ENCODE data around the gene GSTO1. TPM values are rescaled to one million over a fixed set of nuclear protein-coding genes. Genes with fewer than 3 reads are reported as not detected.
"Not testable (repeated sequence)": the region's sequence is repeated elsewhere in the genome, so short reads cannot be mapped to it uniquely, and the experiment has no call there.

The GSTO1 gene
- polyA plus RNA-seq, 10 donors, result 36.5 to 57.7 (median 44.6) TPM

DNA sequence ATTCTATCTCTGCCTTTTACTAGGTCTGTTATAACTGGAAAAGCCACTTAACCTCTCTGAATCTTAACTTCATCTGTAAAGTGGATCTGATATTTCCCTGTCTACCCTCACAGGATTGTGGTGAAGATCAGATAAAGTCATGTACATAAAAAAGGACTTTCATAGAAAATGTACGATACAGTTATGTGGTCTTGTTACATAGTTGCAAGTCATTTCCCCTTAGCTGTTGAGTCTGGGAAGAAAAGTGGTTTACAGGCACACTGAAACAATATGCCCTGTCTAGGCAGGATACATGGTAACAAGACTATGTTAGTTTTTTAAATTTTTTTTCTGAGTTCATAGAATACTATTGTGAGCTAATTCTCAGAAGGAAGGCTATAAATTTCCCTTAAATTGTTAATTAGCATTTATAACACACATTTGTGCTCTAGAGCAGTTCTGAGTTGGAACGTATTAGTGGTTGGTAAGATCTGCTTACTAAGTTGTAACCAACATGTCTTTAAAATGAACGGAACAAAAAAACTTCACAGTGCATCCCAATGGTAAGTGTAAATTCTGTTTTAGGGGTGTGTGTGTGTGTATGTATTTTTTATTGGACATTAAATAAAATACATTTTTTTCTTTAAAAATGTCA lies 7.1 kb upstream of the GSTO1 start:
- DNase-seq, result no peak

DNA sequence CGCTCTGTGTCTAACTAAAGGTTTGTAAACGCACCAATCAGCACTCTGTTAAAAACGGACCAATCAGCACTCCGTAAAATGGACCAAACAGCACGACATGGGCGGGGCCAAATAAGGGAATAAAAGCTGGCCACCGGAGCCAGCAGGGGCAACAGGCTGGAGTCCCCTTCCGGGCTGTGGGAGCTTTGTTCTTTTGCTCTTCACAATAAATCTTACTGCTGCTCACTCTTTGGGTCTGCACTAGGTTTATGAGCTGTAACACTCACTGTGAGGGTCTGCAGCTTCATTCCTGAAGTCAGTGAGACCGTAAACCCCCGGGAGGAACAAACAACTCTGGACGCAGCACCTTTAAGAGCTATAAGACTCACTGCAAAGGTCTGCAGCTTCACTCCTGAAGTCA lies 5.8 kb upstream of the GSTO1 start:
- not testable (repeated sequence) for DNase-seq

DNA sequence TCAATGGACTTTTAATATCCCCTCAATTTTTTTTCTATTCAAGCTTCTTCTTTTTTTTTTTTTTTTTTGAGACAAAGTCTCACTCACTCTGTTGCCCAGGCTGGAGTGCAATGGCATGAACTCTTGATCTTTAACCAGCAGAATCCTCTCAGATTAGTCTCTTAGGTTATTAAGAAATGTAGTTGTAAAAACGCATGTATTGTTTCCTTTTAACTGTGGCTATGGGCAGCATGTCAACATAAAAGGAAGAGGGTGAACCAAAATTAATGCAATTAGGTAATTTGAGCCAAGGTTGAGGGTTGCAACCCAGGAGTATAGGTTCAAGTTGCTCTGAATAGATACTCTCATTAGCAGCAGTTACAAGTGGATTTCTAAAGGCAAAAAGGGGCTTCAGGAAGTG lies 4.3 kb upstream of the GSTO1 start:
- DNase-seq, result no peak

DNA sequence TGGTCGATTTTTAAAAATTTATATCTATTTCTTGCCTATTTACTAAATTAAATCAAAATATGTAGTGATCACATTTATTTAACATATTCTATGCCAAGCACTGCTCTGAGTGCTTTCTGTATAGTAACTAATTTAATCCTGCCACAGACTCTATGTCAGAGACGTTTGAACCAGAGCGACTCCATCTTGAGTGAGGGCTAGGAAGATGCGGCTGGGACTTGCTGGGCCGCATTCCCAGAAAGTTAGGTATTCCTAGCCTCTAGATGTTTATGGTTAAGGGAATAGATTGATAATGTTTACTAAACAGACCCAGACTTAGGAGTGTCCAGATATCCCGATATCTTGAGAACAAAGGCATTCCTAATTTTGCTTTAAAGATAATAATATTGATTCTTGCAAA lies 3.2 kb upstream of the GSTO1 start:
- DNase-seq, result no peak

DNA sequence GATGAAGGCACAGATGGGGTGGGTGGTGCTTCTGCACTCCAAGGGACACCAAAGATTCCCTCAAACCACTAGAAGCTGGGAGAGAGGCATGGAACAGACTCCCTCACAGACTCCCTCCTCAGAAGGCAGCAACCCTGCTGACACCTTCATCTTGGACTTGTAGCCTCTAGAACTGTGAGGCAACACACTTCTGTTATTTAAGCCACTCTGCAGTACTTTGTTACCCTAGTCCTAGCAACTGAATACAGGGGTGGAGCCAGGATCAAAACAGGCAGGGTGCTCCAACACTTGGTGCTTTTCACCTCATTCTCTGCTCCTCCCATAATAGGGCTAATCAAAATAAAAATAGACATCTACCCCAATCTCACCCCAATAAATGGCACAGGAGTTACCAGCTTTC lies 2.3 kb upstream of the GSTO1 start:
- DNase-seq, result no peak

DNA sequence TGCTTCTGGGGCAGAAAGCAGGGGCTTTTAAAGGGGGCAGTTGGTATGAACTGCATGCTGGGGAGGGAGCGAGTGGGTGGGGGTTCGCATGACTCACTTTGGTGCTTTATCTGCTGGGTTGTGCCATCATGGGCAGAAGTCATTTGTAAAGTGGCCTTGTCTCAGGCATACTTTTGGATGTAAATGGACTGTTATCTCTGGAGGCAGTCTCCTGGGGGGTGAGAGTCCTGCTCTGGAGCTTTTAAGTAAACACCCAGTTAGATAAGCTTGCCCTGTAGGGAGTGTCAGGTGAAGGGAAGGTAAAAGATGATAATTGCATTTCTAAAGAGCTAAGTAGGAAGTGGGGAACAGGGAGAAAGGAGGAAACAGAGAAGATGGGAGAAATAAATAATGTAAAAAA lies 1.6 kb upstream of the GSTO1 start:
- DNase-seq, result no peak

DNA sequence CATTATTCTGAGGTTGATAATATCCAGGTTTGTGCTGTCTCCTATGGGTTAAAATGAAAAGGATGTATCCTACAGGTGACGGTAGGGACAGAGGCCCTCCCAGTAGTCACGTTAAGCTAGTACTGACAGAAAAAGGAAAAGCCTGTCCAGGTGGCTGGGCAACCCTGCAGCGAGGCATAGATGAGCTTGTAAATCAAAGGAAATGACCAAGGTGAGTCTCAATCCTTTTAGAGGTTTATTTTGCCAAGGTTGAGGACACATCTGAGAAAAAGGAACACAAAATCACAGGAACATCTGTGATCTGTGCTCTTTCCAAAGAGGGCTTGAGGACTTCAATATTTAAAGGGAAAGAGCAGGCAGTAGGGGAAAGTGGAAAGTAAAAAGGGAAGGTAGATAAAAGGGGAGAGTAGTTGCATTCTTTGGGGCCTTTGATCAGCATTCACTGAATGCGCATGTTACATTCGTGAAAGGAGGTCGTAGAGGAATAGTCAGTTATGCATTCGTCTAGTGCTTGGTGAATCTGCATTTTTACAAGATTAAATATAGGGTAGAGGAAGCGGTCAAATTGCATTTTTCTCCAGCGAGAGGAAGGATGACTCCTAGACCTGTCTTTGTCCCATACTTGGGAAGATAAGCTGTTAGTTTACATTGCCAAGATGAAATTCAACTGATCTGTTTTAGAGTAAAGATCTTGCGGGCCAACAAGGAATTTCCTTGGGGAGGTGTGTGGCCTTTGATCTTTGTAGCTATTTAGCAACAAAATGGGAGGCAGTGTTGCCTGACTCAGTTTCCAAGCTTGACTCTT lies 884 bp upstream of the GSTO1 start:
- DNase-seq, result peak in 1 of 3 donors; percentile 12

DNA sequence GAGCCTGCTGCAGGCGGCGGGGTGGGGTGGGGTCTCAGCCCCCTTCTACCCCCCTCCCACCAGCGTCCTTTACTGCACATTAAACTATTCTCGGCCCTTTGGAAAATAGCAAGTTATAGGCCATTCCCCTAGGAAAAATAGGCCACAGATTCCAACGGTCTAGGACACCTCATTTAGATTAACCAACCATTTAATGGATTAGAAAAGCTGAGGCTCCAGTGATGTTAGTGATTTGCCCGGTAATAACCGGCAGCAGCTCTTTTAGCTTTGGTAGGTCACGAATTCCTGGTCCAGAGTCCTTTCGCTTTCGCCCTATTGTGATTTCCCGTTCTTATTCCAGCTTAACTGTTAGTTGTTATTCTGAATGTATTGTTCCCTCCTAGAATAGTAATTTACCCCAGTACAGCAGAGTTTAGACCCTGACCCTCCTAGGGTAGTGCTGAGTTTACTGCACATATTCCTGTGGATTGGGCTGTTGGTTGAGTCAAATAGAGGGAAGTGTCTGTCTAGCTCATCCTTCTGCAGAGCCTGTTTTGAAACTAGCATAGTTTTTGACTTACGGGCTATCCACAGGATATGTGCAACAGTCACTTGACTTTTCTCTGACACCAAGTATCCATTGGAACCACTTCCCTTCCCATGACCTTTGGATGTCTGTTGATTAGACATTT lies 754 bp downstream of the GSTO1 start:
- DNase-seq, result peak; percentile 43 to 79 (median 43)

DNA sequence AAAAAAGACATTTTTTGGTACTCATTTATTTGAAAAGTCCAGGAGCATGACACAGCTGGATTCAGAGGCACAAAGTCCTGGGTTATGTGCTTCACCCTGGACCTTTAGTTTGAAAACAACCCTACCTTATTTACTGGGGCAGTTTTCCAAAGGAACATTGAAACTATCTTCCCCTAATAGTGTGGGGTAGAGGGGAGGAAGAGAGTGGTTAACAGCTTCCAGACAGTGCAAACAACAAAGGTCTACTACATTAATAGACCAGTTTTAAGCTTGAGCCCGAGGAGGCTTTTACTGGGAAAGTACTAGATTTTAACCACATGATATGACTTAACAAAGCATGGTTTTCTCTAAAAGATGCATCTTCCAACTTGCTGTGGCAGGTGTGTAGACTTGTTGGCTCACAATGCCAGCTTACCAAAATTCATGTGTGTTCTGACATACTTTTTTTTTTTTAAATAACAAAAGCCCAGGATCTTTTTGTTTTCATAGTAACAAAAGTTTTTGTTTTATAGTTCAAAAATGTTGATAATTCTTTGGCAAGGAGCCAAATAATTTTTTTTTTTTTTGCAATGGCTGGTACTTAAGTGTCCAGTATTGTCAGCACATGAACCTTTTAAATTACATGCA lies 1.8 kb downstream of the GSTO1 start:
- peak in 1 of 3 donors; percentile 35 for DNase-seq

DNA sequence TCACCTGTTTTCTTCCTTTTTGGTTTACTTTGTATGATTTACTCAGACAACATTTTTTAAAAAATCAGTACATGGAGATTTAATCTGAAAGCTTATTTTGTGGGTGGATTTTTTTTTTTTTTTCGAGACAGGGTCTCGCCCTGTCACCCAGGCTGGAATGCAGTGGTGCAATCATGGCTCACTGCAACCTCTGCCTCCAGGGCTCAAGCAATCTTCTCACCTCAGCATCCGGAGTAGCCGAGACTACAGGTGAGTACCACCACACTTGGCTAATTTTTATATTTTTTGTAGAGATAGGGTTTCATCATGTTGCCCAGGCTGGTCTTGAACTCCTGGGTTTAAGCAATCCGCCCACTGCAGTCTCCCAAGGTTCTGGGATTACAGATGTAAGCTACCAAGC lies 2.5 kb downstream of the GSTO1 start:
- no peak for DNase-seq

DNA sequence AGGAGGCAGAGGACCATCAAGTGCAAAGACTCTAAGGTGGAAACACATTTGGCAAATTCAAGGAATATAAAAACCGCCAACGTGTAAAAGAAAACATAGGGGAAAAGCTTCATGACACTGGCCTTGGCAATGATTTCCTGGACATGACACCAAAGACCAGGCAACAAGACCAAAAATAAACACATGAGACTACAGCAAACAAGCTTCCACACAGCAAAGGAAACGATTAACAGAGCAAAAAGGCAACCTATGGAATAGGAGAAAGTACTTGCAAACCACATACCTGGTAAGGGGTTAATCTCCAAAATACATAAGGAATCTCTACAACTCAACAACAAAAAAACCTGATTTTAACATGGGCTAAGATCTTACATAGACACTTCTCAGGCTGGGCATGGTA lies 3.5 kb downstream of the GSTO1 start:
- DNase-seq, result no peak

DNA sequence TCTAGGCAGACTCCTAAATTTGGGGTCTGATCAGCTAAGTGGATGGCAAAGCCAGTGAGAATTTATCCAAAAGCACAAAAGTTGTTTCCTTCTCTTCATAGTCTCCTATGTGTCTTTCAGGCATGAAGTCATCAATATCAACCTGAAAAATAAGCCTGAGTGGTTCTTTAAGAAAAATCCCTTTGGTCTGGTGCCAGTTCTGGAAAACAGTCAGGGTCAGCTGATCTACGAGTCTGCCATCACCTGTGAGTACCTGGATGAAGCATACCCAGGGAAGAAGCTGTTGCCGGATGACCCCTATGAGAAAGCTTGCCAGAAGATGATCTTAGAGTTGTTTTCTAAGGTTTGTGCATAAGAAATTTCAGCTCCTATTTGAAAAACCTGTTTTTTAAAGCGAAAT lies 4.8 kb downstream of the GSTO1 start:
- no peak for DNase-seq

DNA sequence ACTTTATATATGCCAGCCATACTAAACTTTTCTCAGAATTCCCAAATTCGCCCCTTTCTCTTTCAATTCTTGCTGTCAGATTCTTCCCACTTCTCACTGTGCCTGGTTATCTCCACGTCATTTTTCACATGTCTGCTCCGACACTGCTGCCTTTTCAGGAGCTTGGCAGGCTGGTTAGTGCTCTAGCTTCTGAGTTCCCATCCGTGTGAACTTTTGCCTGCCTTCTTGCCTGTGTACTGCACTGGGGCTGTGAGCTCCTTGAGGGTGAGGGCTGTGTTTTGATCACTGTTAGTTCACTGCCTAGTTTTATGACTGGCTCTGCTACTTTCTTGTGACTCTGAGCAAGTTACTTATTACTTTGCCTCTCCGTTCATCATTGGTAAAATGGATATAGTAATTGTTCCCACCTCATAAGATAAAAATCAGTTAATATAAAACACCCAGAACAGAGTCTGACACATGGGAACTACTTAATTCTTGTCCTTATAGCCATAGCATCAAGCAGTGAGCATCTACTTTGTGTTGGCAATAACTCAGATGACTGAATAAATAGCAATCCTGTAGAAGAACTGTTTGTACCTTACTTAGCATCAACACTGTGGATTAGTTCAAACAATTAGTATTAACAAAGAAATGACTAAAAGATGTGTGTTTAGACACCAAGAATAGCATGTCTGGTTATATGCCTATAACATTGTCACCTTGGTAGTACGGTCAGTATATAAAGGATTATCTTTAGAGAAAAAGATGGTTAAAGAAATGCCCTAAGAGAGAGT lies 5.5 kb downstream of the GSTO1 start:
- no peak for DNase-seq

DNA sequence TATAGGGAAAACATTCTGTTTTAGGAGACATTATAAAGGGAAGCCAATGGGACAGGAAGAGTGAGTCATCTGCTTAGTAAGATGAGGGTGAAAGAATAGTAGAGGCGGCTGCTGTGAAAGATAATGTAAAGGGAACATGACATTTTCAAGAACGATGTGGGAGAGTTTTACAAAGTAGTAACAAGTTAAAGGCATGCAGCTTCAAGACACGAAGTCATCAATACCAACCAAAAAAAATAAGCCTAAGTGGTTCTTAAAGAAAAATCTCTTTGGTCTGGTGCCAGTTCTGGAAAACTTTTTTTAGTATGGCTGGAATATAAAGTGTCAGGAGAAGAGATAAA lies 6.1 kb downstream of the GSTO1 start:
- DNase-seq, result no peak

DNA sequence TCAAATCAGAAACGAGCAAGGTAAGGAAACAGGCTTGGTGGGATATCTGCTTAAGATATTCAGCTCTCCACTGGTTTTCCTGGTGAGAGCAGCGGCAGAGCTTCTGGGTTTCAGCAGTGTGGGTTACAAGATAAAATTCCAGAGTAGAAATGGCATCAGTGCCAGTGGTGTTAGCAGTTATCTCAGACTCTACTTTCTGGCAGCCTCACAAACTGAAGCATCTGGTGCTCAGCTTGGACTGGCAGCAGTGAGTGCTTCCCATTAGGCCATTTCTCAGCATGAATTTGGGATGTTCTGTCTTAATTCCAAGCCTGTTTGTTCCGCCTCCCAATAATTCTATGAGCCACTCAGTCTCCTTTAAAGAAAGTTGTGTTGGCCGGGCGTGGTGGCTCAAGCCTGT lies 7.4 kb downstream of the GSTO1 start:
- DNase-seq, result no peak

DNA sequence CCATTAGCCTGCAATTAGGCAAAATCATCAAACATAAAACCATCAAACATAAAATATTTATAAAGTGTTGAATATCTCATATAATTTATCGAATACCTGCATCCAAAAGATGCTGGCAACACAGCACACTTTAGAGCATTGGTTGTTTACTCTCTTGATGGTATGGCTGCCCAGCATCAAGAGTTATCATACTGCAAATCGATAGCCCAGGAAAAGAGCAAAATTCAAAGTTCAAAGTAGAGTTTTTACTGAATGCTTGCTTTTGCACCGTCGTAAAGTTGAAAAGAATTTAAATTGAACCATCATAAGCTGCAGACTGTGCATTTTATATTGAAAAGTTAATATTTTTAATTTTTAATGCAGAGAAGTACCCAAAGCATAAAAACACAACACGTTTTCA lies 10.1 kb downstream of the GSTO1 start:
- no peak for DNase-seq

DNA sequence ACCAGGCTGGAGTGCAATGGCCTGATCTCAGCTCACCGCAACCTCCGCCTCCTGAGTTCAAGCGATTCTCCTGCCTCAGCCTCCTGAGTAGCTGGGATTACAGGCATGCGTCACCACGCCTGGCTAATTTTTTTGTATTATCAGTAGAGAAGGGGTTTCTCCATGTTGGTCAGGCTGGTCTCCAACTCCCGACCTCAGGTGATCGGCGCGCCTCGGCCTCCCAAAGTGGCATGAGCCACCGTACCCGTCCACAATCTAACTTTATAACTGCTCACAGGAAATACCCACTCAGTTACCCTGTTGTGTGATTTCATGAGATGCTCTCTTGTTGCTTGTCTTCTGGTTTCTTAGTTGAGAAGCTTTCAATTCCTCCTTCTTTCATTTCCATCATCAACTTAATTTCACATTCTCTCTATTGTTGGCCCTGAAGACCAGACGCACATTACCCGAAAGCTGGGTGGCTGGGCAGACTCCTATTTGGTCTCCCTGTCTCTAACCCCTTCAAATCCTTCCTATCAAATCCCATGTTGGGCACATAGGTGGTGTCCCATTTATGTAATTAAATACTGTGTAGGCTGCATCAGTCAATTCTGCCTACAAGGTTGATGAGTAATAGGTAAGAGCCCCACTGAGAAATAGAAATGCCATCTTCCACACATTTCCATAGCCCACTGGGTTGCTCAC lies 13.2 kb downstream of the GSTO1 start:
- DNase-seq, result no peak

DNA sequence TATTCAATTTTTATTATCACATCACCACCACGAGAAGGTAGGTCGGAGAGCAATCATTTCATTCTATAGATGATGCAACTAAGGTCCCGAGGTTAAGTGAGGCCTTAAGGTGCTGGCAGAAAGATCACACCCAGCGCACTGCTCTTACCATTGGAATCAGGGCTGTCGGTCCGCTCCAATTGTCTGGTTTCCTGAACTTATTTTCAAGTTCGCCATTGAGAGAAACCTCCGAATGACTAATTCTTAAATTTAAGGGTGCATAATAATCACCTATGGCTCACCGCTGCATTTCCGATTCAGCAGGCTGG lies 13.7 kb downstream of the GSTO1 start:
- DNase-seq, result no peak

DNA sequence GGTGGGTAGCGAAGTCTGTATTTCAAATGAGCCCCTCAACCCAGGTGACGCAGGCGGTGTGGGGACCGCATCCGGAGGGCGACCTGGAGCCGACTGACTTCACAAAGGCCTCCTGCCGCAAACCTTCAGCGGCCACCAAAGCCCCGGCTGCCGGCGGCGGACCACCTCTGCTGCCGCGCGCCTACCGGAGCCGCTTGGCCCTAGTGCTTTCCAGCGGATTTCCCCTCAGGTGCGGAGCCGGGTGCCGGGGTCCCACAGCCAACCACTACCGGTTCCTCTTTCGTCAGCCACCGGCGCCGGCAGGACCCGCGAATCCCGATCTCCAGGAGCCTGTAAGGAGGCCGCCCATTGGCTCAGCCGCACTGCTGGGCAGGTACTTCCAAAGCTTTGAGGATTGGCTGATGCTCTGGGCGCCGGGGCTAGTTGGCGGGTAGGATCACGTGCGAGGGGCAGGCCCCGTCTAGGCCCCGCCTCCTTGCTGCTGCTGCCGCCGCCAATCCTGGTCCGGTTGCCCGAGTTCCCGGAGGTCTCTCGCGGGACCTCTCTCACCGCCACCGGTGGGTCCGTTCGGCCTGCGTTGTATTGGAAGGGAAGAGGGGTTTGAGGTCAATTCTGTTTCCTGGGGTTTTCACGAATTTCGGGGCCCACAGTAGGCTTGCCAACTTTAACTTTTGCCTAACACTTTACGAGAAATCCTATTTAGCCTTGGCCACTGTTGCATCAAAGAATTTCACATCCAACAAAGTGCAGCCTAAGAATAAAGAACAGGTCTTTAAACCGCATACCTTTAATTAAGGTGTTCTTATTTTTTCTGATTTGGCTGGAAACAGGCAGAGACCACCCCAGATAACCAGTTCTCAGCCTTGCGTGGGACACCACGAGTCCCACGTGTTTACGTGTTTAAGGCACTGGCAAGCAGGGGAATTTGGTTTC lies 14.3 kb downstream of the GSTO1 start, which contains the start of gene GSTO2:
Gene GSTO2 (plus strand): TSS at position 472 of the 933 bp plus-strand sequence. CDS start 5,732 bp downstream, outside the sequence.
- peak; percentile 98 to 99 (median 98) for DNase-seq

DNA sequence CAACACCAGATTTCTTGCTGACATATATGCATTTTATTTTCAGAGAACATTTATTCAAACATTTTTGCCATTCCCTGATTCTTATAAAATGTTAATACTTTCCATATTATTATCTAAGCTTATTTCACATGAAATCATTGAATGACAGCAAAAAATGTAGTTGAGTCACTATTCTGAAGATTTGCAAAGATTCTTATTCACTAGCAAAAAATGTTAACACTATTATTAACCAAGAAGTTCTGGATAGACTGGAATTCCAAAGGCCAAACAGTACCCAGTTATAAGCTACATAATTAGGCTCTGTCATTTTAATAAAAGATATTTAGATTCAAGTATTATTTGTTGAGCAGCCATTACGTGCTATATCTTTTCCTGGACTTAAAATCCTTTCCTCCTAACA lies 18.6 kb downstream of the GSTO1 start:
- no peak for DNase-seq
